Bone marrow (tissue), 2 donors: ENCODE results near the gene PDGFD.

Experiments used
- DNase-seq, 2 donors: peaks; one replicate each; lab custom pipeline; 2025; lab: John Stamatoyannopoulos, UW

The PDGFD gene

DNA sequence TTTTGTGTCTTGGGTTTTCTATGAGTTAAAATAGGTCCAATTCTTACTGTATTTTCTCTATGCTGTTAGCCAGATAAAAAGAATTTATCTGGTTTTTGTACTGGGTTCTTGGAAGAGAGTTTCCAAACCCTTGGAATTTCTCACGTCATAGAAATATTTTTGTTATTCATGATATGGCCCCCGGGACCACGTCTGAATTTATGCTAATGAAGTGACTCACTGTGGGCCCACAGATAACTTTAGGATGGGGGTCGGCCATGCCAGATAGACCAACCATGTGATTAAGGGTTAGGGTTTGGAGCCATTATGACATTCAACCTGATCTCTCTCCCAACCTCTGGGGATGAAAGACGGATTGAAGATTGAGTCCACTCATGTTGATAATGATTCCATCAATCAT lies 163.1 kb downstream of the PDGFD start:
- DNase-seq = no peak

DNA sequence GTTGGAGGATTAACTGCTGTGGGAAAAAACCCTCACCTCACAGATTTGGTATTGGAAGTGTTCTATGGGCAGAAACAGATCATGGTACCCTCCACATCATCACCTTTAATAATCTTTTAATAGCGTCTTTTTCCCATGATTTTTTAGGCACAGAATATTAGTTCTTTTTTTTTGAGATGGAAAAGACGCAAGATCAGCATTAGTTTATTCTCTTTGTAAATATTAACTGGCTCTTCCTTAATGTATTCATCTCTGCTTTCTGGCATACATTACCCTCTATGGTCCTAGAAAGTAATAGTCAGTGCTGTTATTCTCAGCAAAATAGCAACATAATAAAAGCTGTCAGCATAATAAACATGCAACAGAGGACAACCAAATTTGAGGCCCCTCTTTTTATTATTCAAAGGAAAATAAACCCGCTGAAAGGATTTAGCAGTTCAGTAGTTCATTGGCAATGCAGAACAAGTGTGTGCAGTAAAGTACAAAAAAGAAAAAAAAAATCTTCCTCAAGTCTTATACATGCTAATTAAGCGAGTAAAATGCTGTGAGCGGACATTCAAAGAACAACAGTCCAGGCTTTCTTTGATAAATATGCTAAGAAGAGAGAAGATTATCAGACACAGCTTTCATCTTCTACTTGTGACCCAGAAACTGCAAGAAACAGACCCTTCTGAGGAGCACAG lies 165.0 kb downstream of the PDGFD start:
- no peak for DNase-seq

DNA sequence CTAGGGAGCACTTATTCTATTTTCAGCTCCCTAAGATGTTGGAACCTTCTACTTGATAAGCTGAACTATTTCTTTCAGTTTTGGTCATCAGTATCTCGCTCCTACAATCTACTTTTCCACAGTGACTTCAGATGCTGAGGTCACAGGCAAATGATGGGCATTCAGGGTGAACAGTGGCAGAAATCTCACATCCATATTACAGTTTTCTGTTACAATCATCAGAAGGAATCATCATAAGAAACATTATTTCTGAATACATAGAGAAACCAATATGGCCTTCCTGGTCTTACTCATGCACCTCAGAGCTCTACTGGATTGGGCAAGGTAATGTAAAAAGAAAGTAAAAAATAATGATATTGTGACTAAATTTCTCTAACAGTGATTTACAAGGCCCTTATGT lies 166.9 kb downstream of the PDGFD start:
- no peak for DNase-seq

DNA sequence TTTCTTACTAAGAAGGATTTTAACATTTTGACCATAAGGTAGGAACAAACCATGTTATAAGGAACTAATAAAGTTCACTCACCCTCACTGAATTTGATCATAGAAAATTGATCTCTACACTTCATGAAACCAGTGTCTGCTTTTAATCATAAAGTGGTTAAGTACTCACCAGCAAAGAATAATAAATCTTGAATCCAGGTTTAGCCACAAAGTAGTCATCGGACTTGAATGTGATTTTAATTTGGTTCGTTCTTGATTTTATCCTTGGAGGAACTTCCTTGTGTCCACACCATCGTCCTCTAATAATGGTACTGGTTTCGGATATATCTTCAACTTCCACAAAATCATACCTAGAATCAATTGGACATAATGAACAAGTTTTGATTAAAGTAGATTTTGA lies 168.1 kb downstream of the PDGFD start:
- DNase-seq = no peak

DNA sequence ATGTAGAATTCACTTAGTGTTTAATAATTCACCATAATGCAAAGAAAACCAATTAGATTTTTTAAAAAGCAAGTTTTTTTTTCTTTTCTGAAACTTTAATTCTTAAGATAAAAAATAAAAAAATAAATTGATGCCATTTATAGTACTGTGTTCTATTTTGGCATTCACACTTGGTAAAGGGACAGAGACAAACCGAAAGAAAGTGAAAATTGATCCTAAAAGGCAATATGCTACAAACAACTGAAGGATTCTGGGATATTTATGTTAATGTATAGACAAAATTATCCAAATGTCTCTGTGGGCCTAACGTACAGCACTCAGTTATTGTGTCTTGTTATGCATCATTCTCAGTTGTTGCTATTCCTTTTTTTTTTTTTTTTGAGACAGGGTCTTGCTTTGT lies 169.4 kb downstream of the PDGFD start:
- DNase-seq = no peak

DNA sequence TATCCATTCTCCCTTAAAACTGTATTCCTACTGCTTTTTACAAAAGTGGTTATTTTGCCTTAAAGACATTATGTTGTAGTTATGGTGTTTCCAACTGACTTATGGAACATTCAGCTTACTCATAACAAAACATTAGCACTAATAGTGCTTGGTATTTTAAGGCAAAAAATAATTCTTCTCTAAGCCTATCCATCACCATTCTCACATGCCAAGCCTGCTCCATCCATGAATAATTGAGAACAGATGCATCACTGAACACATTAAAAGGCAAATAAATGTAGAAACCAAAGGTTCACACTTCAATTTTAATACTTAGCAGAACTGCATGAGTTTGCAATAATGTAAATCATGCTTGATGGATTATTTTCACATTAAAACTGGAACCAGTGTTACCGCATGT lies 169.9 kb downstream of the PDGFD start:
- DNase-seq = no peak

DNA sequence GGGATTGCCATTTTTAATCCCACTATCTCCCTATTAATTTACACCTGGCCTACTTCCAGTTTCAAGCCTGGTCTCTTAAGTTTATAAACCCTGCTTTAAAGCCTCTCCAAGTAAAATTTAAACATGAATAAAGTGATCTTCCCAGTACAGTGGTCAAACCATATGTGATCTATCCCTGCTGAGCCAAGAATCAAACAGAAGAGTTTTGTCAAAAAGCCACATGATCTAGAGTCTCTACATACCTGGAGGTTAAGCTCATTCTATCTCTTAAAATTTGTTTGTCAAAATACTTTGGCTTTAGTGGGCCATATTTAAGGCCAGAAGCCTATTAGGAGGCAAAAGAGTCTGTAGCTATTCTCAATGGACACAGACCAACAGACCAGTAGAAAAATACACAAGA lies 170.4 kb downstream of the PDGFD start:
- no peak for DNase-seq

DNA sequence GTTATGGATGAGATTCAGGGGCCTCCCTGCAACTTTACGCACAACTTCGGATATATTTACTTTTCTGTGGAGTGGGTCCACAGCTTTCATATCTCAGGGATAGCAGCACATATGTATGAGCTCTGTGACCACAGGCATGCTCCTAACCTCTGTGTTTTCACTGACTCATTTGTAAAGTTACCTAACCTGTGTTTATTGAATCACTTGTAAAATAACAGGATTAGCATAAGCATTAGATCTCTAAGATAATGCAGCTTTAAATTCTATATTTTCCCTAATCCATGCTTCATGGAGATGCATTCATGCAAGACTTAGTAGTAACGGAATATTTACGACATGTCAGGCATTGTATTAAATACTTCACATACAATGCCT lies 175.4 kb downstream of the PDGFD start:
- DNase-seq = no peak

DNA sequence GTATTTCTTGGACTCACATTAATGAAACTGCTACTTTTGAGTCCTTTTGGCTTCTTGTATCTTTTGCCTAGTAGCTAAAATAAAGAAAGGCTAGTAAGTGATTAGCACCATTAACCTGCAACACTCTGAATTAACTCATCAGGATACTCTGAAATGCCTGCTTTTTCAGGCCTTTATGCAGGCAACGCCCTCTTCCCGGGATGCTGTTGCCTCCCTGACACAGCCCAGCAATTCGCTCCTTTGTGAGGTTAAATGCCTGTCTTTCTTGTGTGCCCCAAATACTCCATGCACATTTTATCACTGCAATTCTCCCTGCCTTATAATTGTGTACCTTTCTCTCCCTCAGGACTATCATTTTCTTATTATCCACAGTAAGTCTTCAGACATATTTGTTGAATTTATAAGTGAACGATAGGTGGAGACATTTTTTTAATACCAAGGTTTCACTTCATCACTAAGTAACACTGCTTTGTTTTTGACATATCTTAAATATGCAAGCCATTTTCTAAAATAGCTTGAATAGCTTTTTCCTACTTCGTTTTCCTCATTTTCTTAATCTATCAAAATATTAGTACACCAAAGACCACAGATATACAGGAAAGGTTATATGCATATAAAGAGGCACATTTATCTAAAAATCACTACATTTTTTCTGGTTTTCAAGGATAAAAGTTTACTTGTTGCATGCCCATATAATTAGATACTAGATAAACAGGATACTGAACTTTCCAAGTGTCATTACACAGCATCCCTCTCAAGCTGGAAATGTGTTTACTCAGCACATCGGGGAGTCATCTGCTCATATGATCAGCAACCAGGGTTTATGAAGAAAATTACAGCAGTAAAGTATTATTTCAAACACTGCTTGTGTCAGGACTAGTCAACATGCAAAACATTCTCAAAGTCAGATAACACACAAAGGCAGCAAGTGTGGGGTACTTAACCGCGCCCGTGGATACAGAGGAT lies 176.0 kb downstream of the PDGFD start:
- DNase-seq = no peak

DNA sequence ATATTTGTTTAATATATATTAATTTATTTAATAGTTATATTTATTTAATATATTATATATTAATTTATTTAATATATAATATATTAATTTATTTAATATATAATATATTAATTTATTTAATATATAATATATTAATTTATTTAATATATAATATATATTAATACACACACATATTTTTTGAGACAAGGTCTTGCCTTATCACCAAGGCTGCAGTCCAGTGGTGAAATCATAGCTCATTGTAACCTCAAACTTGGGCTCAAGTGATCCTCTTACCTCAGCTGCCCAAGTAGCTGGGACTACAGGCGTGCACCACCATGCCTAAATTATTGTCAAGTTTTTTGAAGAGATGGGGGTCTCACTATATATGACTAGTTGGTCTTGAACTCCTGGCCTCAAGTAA lies 178.9 kb downstream of the PDGFD start:
- no peak for DNase-seq

DNA sequence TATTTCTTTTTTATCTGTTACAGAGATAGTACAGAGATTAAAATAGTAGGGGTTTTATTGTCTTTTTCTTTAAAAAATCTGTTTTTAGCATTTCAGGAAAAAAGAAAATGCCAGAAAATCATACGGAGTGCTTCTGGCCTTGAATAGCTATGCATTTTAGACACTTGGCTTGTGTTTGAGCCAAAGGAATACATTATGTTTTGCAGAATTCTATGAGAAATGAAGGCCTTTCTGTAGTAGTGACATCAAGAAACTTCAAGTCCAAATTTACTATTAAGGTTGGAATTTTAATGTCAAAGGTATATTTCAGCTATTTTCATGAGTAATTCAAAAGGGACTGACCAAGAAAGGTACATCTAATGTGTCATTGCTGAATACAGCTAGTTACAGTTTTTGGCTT lies 183.8 kb downstream of the PDGFD start:
- no peak for DNase-seq

DNA sequence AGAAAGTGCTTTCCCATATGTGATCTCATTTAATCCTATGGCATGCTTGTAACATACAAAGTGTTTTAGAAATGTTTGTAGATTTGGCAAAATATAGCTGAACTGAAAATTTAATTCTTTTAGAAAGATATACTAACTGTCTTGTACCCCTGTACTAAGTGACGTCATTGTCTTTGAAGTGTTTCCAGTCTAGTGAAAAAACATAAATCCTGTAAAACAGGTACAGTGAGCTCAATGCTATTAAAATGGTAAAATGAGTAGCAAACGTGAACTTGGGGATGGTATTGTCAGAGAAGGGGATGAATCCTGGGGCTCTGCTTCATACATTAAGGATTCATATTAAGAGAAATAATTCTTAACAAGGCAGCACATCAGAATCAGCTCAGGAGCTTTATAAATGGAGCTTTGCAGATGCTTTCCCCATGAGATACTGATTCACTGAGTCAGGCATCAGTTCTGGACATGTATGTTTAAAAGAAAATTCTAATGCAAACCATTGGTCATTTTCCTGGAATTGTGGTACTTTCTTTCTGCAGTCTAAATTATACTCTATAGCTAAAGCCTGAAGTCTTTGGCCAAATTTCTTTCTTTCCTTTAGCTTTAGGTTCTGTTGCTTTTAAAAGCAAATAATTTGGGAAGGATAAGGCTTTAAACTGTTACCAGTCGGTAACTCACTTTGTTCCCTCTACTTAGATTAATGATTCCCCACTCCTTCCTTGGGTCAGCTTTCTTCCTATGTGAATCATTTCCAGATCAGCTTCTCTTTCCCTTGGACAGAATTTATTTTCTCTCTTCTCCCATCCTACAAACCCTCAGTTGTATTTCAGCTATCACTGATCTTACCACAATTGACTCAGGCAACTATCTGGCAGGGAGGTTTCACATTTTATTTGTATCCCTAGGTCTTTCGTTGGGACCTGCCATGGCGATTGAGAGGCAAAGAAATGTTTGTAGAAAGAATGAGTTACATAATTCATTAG lies 185.0 kb downstream of the PDGFD start:
- no peak for DNase-seq

DNA sequence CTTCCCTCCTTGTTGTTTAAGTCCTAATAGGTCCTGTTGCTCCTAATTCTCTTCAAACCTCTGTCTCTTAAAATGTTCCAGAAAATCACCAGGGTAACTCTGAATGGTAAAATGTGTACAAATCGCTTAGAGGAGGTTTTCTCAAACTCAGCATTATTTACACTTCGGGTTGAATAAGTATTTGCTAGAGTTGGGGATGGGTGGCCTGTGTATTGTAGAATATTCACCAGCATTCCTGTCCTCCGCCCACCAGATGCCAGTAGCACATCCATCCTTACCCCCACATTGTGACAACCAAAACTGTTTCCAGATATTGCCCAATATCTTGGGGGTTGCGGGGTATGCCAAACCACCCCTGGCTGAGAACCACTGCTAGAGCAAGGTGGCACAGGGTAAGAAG lies 191.9 kb downstream of the PDGFD start:
- DNase-seq = no peak

DNA sequence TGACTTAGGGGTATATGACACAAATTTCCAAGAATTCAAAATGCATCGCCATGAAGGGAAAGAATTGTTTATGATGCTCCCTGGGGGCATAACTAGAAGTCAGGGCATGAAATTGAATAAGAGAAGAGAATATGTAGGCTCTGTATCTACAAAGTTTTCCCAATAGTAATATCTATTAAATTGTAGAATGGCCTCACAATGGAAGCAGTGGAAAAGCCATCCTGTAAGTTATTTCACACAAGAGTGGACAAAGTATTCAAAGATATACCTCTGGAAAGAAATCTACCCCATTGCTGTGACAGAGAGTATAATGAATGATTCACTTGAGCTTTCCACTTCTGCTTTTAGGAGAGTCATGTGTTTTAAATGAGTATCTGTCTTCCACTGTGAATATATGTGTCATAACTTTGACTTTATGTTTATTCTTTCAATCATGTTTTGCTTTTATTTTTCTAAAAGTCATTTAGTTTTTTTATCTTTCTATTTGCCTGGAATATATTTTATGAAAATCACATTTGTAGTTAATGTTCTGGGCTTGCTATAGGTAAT lies 193.2 kb downstream of the PDGFD start:
- DNase-seq = no peak

DNA sequence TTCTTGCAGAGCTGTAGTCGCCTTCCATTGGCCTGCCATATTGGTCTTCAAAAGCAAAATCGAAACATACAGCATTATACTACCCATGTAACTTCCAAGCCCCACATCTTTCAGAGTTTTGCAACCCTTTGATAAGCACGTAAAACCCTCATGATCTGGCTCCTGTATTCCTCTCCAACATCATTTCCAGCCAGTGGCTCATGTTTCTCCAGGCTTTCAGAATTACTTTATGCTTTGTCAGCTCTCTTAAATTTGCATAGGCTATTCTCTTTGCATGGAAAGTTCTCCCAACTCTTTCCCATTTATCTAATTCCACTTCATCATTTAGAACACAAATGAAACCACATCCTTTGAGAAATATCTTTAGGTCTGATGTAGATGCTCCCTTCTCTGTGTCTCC lies 195.3 kb downstream of the PDGFD start:
- DNase-seq = no peak

DNA sequence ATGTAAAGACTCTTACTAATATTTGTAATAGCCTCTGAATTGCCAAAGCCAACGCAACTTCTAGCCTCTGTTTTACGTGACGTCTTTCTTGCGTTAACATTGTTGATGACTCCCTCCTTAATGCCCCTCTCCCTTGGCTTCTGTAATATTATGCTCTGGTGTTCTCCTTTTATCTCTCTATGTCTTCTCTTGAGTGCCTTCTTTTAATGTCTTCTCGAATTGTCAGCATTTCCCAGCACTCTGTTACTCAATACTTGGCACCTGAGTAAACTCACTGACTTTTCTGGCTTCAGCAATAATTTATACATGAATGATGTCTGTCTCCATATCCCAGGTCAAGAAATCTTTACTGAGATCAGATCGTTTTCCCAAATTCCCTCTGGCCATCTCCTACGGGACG lies 196.0 kb downstream of the PDGFD start:
- no peak for DNase-seq

DNA sequence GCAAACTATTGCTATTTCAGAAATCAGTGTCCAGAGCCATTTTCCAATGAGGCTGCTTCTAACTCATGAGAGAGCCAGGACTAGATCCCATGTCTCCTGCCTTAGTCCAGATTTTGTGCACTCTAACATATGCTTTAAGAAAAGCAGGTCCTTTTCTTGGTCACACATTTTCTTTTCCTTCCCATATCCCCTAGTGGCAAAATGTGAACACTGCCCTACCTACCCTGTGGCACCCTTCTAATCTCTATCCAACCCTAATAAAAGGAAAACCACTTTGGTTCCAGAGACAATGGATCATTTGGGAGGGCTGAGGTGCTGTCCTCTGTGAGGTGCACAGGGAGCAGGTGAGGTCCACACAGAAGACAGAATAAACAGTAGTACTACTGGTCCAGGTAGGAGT lies 199.6 kb downstream of the PDGFD start:
- DNase-seq = no peak

DNA sequence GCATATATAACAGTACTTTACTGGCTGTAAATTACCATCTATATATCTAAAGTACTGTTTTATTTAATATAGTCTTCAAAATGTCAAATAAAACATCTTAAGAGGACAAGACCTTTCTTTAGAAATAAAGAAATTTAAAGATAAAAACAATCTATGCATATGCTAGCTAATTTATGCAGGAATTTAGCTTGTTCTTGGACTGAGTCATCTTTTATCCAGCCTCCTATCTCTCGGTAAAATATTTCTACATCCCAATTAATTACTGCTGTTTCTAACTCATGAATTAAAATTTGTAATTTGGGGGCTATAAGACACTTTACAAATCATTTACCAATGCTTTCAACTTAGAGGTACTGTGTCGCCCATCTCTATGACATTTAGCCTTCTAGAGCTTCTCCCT lies 200.3 kb downstream of the PDGFD start:
- DNase-seq = no peak

DNA sequence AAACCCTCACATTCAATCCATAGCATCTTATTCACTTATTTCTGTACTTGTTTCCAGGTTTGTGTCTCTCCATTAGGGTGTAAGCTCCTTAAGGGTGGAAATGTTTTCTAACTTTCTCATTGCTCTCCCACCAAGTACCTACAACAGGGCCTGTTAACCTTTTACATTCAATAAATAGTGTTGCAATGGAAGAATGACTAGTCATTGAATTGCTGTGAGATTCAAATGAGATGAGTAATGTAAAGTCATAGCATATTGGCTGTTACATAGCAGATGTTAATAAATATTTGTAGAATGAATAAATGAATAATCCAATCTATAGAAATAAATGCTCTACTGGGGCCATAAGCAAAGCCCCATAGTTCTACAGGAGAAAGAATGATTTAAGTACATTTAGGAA lies 202.9 kb downstream of the PDGFD start:
- DNase-seq = no peak

DNA sequence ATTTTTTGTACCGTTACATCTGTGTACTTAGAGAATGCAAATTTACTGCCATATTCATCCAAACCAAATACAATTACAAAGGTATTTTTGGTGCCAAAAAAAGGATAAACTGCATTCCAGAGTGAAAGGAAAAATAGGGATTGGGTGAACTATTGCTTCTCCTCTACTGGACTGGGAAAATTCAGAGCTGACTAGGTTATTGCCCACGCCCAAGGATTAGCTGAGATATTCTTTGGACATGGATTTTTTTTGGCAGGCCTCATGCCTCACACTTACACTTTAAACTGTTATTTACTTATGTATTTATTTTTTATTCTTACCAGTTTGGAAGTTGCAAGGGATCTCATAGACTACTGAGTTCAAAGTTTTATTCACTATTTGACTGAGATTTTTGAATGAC lies 203.8 kb downstream of the PDGFD start:
- DNase-seq = no peak

DNA sequence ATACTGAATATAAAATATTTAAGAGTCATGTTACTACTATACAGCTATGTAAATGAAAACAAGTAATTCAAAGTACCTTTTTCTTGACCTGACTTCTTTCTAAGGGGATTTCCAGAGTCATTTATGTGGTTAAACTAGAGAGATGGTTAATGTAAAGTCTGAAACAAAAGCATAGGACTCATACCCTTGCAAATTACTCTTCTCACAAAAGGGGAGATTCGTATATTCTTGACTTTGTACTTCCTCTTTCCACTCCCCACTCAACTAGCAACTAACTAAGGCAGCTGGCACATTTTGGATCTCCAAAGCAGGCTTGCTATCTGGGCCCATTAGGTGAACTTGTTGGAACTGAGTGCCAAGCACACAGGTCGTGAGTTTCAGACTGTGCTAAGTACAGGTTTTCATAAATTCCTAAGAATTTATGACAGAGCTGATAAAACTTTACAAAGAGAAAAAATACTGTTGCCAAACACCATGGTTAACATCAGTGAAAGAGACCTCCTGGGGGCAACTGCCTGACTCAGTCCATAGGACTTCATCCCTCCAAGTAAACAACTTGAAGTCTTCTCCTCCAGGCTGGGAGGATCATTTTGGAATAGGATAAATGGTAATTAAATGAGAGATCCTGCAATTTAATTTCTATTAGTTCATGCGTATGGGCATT lies 204.5 kb downstream of the PDGFD start:
- DNase-seq = no peak
